GM06990 (cell line): ENCODE measurements around the gene RPS25.
"Not testable (repeated sequence)": the region's sequence is repeated elsewhere in the genome, so short reads cannot be mapped to it uniquely, and the experiment has no call there.

Experiments used
- DNase-seq: peaks from one replicate; pipeline ENCODE4 v3.0.0-alpha.2; 2011; ENCODE audit not compliant: insufficient read length; ENCODE audit errors: extremely low read depth
- H3K27me3 ChIP-seq: replicated peaks from 2 replicates; pipeline ENCODE4 v1.6.0; 2011; ENCODE audit warnings: low read length; ENCODE audit not compliant: control insufficient read depth, insufficient read depth
- H3K36me3 ChIP-seq: 2 replicates; pipeline ENCODE4 v1.5.1; 2011; ENCODE audit warnings: low read length; ENCODE audit not compliant: control insufficient read depth, insufficient read depth
- H3K4me3 ChIP-seq: replicated peaks from 2 replicates; pipeline ENCODE4 v1.5.1; 2011; ENCODE audit warnings: low read depth, mild to moderate bottlenecking, control low read depth, low read length
- TF ChIP-seq, protein P1 (sequence below): IDR thresholded peaks from 2 replicates; pipeline ENCODE4 v1.5.1; 2011; ENCODE audit warnings: low read length, control low read depth, mild to moderate bottlenecking, inconsistent platforms; ENCODE audit not compliant: insufficient read depth, poor library complexity, severe bottlenecking

The RPS25 gene

DNA sequence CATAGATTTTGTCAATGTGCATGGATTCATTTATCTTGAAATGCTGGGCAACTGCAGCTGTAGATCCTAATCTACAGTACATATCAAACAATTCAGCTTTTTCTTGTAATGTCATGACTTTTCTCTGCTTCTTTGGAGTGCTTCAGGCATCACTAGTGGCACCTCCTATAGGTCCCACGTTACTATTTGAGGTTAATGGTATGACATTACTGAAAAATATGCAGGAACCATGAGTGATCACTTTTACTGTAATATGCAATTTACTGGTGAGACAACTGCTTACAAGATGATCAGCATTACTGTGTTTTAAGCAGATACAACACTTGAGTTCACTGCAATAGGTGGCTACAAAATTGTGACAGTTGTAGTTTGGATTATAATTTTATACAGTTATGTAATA lies 17.2 kb downstream of the RPS25 start:
- Histone ChIP-seq H3K4me3 (no peak overlapping the region), H3K36me3 (no peaks in the 10 kb centered on the region; the same call in 1 of the 2 replicates), H3K27me3 (no peaks in the 10 kb centered on the region)
- DNase-seq, result no peak
- TF ChIP-seq, protein P1, sequence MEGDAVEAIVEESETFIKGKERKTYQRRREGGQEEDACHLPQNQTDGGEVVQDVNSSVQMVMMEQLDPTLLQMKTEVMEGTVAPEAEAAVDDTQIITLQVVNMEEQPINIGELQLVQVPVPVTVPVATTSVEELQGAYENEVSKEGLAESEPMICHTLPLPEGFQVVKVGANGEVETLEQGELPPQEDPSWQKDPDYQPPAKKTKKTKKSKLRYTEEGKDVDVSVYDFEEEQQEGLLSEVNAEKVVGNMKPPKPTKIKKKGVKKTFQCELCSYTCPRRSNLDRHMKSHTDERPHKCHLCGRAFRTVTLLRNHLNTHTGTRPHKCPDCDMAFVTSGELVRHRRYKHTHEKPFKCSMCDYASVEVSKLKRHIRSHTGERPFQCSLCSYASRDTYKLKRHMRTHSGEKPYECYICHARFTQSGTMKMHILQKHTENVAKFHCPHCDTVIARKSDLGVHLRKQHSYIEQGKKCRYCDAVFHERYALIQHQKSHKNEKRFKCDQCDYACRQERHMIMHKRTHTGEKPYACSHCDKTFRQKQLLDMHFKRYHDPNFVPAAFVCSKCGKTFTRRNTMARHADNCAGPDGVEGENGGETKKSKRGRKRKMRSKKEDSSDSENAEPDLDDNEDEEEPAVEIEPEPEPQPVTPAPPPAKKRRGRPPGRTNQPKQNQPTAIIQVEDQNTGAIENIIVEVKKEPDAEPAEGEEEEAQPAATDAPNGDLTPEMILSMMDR, result no peak

DNA sequence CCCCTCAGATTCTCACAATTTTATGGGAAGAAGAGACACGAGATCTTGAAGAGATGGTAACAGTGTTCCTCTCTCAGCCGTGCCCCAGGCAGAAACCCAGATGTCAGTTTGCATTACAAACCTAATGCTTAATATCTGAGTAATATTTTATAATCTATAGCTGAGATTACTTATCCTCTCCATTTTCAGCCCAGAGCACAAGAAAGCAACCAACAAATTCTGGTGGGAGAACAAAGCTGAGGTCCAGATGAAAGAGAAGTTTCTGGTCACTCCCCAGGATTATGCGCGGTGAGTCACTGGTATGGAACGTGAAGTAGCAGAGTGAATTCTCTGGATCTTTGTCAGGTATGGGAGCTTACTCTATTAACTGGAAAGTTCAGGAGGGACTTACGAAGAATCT lies 19.3 kb downstream of the RPS25 start:
- no peak for DNase-seq
- no peaks in the 10 kb centered on the region; the same call in 1 of the 2 replicates for H3K36me3 ChIP-seq
- H3K27me3 ChIP-seq, result no peaks in the 10 kb centered on the region
- TF ChIP-seq, protein P1, result no peak
- peak overlapping the region; percentile 88 for H3K4me3 ChIP-seq

DNA sequence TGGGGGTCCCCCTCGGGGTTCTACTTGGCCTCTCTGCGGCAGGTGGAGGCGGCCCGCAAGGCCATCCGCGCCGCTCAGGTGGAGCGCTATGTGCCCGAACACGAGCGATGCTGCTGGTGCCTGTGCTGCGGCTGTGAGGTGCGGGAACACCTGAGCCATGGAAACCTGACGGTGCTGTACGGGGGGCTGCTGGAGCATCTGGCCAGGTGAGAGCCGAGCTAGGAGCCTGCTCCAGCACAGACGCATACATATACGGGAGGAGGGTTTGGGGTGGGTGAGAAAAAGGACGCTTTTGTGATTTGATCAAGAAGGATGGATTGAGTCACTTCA lies 19.8 kb downstream of the RPS25 start:
- no peaks in the 10 kb centered on the region for H3K27me3 ChIP-seq
- no peaks in the 10 kb centered on the region; the same call in 1 of the 2 replicates for H3K36me3 ChIP-seq
- TF ChIP-seq, protein P1, result no peak
- peak overlapping the region; percentile 88 for H3K4me3 ChIP-seq
- DNase-seq, result no peak

DNA sequence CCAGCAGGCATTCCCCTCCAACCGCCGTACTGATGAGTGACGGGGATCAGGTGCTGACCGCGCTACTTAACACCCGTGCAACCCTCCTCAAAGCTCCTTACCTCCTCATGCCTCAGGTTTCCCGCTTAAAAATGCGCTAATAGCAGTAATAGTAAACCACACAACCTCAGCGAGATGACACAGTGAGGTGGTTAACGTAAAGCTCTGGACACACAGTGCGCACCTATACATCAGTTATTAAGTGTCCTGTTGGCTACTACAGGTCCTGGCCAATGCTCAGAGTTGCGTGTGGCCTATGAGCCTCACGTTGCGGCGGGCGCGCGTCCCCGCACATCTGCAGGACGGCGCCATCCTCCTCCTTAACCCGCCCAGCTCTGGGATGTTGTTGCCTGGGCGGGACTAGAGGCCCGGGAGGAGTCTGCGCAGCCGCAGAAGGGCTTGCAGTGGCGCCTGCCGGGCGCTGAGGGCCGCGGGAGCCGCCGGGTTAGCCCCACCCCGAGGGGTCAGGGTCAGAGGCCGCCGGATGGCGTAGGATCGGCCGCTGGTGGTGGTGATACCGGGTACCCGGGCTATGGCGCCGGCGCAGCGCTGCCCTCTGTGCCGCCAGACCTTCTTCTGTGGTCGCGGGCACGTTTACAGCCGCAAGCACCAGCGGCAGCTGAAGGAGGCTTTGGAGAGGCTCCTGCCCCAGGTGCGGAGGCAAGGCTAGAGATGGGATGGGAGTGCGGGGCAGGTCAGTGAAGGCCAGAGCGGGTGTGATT lies 20.3 kb downstream of the RPS25 start, which contains the start of gene CENATAC:
CENATAC (plus strand) TSS at position 512 of the 761 bp plus-strand sequence; CDS start at position 572, 60 bp downstream.
- peak; percentile 93 for DNase-seq
- peak within 1 kb of the TSS; percentile 88 for H3K4me3 ChIP-seq
- no peaks in the 10 kb centered on the region for H3K27me3 ChIP-seq
- no peaks in the 10 kb centered on the region; the same call in 1 of the 2 replicates for H3K36me3 ChIP-seq
- TF ChIP-seq, protein P1, result no peak

DNA sequence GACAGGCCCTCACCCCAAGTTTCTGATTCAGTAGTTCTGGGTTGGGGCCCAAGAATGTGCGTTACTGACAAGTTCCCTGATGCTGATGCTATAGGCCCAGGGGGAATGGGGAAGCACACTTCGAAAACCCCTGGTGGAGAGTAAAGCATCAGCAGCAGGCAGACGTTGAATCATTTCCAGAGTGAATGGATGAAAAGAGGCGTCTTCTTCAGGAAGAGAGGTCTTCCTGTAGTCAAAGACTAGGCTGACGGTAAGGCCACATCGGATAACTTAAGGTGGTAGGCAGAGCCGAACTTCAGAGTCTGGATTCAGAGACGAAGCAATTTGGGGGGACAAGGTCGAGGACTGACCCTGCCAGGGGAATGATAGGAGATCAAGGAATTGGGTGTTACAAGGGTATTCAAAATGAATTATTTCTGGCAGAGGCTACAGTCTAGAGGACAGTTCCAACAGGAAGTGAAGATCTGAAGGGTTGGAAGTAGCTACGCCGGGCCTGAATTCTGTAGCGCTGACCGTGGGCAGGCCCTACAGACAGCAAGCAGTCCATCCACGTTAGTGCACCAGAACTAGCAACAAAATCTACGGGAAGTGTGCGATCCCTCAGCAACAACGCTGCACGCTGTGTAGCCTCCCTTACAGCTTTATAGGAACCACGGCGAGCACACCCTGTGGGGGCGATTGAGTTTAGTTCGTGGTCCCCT lies 21.1 kb downstream of the RPS25 start:
- Histone ChIP-seq H3K4me3 (peak overlapping the region; percentile 88), H3K27me3 (no peaks in the 10 kb centered on the region), H3K36me3 (no peaks in the 10 kb centered on the region)
- TF ChIP-seq, protein P1, result peak; percentile 24
- peak; percentile 41 for DNase-seq

DNA sequence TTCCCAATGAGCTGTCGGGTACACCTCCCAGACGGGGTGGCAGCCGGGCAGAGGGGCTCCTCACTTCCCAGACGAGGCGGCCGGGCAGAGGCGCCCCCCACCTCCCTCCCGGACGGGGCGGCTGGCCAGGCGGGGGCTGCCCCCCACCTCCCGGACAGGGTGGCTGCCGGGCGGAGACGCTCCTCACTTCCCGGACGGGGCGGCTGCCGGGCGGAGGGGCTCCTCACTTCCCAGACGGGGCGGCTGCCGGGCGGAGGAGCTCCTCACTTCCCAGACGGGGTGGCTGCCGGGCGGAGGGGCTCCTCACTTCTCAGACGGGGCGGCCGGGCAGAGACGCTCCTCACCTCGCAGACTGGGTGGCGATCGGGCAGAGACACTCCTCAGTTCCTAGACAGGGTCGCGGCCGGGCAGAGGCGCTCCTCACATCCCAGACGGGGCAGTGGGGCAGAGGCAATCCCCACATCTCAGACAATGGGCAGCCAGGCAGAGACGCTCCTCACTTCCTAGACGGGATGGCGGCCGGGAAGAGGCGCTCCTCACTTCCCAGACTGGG lies 26.6 kb downstream of the RPS25 start:
- DNase-seq, H3K27me3 ChIP-seq, H3K36me3 ChIP-seq, H3K4me3 ChIP-seq: not testable (repeated sequence)
